ENCODE data around the gene DISC1.
"Not testable (repeated sequence)": the region's sequence is repeated elsewhere in the genome, so short reads cannot be mapped to it uniquely, and the experiment has no call there.

DISC1 gene

GRCh38 chr1:231639819-231640218 lies 13.2 kb downstream of the DISC1 start:
- no peak for DNase-seq

- DNase-seq, result not testable (repeated sequence)
Observed at GRCh38 chr1:231641444-231641843, 14.9 kb downstream of the DISC1 start.

- DNase-seq, result not testable (repeated sequence)
Observed at GRCh38 chr1:231642061-231642460, 15.5 kb downstream of the DISC1 start.

- DNase-seq, result no peak
Observed at GRCh38 chr1:231642618-231643017, 16.0 kb downstream of the DISC1 start.

GRCh38 chr1:231643071-231643934 lies 16.7 kb downstream of the DISC1 start:
- no peak for DNase-seq

GRCh38 chr1:231643935-231644237 lies 17.3 kb downstream of the DISC1 start:
- DNase-seq, result no peak

GRCh38 chr1:231645634-231646033 lies 19.0 kb downstream of the DISC1 start:
- not testable (repeated sequence) for DNase-seq

GRCh38 chr1:231646165-231646564 lies 19.6 kb downstream of the DISC1 start:
- not testable (repeated sequence) for DNase-seq

GRCh38 chr1:231651621-231652260 lies 25.2 kb downstream of the DISC1 start:
- DNase-seq, result peak; percentile 22

- no peak for DNase-seq
Observed at GRCh38 chr1:231653632-231654031, 27.0 kb downstream of the DISC1 start.

- DNase-seq, result no peak
Observed at GRCh38 chr1:231656741-231657140, 30.2 kb downstream of the DISC1 start.

GRCh38 chr1:231658223-231658622 lies 31.6 kb downstream of the DISC1 start:
- not testable (repeated sequence) for DNase-seq

GRCh38 chr1:231660198-231660597 lies 33.6 kb downstream of the DISC1 start:
- no peak for DNase-seq

GRCh38 chr1:231663211-231663792 lies 36.7 kb downstream of the DISC1 start:
- no peak for DNase-seq

GRCh38 chr1:231665101-231665500 lies 38.5 kb downstream of the DISC1 start:
- DNase-seq, result peak; percentile 7

GRCh38 chr1:231665726-231666125 lies 39.1 kb downstream of the DISC1 start:
- DNase-seq, result no peak

GRCh38 chr1:231666220-231666936 lies 39.8 kb downstream of the DISC1 start:
- DNase-seq, result peak; percentile 25

- DNase-seq, result no peak
Observed at GRCh38 chr1:231666937-231667608, 40.5 kb downstream of the DISC1 start.

GRCh38 chr1:231667896-231668506 lies 41.4 kb downstream of the DISC1 start:
- no peak for DNase-seq

- DNase-seq, result no peak
Observed at GRCh38 chr1:231668826-231669225, 42.2 kb downstream of the DISC1 start.

- DNase-seq, result not testable (repeated sequence)
Observed at GRCh38 chr1:231669864-231670621, 43.5 kb downstream of the DISC1 start.

GRCh38 chr1:231670755-231671154 lies 44.2 kb downstream of the DISC1 start:
- no peak for DNase-seq
